HG02610 (cell line): Measurements from ENCODE around the gene RAB2B.
"Not testable (repeated sequence)": the region's sequence is repeated elsewhere in the genome, so short reads cannot be mapped to it uniquely, and the experiment has no call there.

Experiments used
- ATAC-seq: cut with Tn5 transposase; IDR thresholded peaks from one replicate; pipeline ENCODE4 v1.9.1; 2021; ENCODE audit warnings: mild to moderate bottlenecking, moderate library complexity; ENCODE audit not compliant: unreplicated experiment

The RAB2B gene

DNA sequence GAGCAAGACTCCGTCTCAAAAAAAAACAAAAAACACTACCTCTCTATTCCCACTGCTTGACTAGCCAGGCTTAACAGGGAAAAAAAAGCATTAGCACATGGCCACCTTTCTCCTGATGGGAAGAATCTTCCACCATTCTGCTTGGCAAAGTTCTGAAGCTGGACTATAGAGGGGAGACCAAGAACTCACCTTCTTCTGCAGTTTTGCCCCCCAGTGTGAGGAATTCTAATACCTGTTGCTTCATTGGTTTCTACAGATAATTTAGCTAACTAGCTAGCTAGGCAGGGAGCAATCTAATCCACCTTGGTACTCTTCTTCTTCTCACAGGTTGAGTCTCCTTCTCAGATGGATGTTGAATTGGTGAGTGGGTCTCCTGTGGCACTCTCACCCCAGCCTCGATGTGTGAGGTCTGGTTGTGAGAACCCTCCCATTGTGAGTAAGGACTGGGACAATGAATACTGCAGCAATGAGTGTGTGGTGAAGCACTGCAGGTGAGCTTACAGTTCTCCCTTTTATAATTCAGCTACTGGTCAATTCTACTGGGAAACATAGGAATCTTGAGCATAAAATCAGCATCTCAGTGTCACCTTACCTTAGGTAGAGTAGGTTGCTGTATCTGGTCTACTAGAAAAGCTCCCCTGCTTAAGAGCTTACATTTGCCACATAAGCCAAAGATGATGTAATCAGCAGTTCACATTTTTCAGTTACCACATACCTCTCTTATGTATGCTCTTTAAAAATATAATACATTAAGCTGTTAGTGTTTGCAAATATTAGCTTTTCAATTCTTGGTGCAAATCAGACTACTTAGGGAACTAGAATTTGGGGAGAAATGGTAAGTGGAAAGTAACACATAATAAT lies 18.4 kb upstream of the RAB2B start:
- ATAC-seq = no peak

DNA sequence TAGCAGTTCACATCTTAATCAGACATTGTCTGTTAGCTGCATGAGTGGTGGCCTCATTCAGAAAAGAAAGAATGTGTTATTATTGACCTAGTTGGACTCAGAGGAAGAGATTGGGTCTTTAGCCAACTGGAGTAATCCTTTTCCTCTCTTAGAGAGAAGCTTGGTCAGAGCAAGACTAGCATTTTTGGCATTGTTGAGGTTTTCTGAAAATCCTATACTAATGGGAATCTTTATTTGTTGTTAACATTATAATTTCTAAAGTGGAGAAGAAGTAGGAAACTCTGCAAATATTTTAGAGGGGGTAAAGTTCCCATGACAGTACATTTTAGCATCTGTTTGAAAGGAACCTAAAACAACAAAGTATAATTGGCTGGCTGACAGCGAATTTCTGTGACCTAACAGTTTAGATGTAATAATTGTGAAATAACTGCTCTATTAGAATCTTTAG lies 9.9 kb upstream of the RAB2B start:
- no peak for ATAC-seq

DNA sequence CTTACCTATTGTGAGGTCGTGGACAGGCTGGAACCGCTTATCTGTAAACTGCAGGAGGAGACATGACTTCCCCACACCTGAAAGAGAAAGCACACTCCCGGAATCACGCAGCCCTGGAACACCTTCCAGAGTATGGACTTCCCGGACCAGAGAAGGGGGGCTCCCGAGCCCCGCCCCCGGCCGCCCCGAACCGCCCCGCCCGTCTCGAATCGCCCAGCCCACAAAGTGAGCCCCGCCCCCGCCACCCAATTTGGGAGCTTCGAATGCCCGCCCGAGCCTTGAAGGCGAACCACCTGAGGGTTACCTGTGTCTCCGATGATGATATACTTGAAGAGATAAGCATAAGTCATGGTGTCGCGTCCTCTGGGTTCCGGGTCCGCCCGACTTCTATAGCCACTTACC lies 235 bp downstream of the RAB2B start:
- peak; percentile 28 for ATAC-seq

DNA sequence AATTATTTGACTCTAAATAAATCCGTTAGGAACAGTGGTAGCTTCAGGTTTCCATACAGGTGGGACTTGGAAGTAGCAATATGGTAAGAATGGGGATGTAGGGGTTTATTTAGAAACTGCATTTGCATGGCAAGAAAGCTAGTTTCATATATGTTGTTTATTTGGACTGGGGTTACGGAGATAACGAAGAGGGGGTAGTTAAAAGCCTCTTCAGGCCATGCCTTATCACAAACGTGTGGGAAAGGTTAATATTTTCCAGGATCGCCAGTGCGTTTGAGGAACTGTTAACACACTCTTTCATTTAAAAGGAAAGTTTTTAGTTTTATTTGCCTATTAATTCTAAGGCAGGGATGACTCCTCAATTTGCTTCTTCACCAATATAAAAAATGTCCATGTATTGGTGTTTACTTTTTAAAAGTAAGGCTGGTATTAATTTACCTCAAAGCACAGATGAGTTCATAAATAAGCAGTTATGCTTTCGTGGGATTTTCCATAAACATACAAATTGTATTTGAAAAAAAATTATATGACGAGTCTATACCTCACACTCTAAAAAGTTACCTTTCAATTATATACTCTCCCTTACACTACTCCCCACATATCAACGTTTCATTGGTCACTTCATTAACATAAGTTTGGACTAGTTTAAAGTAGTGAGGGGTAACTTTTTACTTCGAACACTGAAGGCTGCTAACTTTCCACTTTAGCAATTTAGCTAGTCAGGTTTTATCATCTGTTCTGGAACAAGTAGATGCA lies 814 bp downstream of the RAB2B start:
- ATAC-seq = peak; percentile 1

DNA sequence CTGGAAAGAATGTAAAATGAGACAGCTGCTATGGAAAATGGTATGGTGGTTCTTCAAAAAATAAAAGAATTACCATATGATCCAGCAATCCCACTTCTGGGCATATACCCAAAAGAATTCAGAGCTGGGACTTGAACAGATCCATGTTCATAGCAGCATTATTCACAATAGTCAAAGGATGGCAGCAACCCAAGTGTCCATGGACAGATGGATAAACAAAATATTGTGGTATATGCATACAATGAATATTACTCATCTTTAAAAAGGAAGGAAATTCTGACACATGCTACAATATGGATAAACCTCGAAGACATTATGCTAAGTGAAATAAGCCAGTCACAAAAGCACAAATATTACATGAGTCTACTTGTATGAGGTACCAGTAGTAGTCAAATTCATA lies 9.1 kb downstream of the RAB2B start:
- no peak for ATAC-seq

DNA sequence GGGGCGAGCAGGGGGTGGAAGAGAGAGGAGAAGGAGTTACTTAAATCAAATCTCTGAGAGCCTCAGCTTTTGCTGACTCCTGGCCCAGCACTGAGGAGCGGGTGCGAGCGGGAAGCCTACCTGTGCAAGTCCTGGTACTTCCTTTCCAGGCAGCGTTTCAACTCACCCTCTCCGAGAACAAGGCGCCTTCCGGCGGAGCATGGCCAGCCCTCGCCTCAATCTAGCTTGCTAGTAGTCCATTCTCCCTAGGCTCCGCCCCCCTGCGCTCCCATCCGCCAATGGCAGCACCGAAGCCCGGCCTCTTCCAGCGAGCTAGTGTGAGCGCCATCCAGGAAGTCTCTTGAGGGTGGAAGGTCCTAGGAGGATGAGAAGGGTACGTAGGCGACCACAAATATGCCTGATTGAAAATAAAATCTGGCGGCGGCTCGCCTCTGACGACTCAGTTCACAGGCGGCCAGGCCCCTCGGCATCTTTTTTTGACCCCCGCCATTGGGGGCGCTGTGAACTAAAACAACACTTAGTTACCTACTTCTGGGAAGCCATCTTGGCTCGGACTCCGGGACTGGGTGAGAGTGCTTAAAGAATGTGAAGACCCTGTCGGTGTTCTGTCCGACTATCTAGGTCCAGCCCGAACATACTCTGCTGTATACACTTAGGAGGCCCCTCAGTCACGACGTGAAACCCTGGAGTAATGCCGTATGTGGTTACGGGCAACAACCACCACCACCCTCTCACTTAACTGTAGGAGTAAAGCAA lies 20.7 kb downstream of the RAB2B start, which contains the start of gene CHD8:
Gene CHD8, minus strand, starts transcription at position 212 of the 756 bp plus-strand sequence. CDS start 24,480 bp downstream, outside the sequence.
- peak; percentile 97 for ATAC-seq

DNA sequence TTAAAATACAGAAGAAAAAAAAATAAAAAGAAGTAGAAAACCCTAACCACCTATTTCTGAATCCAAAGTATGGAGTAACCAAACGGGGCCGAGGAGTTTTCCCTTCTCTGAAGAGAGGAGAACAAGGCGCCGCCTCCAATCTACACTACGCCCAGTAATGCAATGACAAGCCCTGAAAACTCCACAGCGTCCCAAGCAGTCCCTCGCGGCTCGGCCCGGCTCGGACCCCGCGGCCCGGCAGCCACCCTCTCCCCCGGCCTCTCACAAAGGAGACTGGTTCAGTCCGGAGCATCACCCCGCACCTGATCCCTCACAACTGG lies 21.2 kb downstream of the RAB2B start:
- peak; percentile 18 for ATAC-seq

DNA sequence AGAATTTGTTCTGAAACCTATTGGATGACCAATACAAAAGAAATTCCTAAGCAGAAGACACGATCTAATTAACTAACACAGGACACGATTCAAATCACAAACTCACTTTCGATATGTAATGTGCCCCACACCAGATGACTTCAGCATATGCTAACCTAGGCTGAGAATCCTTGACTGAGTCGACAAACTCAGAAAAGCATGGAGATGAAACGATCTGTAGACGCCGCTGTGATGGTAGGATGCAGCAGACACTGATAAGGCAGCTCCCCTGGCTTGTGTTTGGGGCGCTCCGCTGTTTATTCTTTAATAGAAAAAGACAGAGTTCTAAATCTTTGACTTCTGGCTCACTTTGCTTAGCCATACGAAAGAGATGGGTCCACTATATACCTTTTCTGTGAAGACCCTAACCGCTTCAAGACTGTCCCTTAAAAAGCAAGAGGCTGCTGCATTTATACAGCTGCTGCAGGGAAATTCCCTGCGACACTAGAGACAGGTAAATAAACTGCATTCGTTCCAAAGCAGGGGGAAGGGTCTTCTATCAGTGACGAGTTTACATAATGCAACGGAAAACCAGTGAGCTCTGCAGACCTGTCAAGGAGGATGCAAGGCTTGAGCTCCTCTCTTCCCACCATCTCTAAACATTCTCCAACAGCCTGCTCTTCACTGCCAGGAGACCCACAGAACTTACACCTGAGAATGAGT lies 21.8 kb downstream of the RAB2B start:
- no peak for ATAC-seq

DNA sequence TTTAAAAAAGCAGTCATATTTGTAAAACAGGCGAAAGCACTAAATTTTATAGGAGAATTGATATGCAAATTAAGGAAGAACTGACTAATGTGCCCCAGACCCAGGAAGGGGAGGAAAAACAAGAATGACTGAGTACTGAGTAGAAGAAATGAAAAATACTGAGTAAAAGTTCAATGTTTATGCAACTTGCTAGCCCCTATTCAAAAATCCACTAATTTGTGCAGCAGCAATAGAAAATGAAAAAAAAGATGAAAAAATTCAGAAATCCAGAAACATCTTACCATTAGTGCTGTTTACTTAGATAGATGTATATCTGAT lies 26.9 kb downstream of the RAB2B start:
- no peak for ATAC-seq

DNA sequence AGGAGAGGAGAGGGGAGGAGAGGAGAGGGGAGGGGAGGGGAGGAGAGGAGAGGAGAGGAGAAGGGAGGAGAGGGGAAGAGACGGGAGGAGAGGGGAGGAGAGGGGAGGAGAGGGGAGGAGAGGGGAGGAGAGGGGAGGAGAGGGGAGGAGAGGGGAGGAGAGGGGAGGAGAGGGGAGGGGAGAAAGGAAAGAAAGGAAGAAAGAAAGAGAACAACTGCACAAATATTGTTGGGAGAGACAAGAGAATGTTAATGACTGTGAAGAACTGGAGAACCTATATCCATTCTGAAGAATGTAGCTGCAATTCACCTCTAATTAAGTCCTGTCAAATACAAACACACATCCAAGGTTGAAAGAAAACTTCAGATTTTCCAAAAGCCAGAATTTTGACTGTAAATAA lies 34.1 kb downstream of the RAB2B start:
- not testable (repeated sequence) for ATAC-seq

DNA sequence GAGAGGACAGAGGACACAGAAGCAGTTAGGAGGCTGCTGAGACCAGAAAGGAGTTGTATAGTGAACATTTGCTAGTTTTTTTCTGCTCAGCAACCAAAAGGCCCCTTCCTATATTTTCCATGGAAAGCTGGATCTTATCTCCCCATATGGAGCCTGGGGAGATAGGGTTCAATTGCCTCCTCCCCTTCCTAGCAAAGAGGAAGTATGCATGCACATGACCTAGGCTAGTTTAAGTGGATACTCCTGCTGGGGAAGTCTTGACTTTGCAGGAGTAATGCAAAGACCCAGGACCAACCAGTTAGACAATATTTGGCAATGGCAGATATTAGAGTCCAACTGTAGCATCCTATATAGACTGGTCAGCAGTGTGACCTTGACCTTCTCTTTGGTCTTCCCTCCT lies 35.9 kb downstream of the RAB2B start:
- no peak for ATAC-seq

DNA sequence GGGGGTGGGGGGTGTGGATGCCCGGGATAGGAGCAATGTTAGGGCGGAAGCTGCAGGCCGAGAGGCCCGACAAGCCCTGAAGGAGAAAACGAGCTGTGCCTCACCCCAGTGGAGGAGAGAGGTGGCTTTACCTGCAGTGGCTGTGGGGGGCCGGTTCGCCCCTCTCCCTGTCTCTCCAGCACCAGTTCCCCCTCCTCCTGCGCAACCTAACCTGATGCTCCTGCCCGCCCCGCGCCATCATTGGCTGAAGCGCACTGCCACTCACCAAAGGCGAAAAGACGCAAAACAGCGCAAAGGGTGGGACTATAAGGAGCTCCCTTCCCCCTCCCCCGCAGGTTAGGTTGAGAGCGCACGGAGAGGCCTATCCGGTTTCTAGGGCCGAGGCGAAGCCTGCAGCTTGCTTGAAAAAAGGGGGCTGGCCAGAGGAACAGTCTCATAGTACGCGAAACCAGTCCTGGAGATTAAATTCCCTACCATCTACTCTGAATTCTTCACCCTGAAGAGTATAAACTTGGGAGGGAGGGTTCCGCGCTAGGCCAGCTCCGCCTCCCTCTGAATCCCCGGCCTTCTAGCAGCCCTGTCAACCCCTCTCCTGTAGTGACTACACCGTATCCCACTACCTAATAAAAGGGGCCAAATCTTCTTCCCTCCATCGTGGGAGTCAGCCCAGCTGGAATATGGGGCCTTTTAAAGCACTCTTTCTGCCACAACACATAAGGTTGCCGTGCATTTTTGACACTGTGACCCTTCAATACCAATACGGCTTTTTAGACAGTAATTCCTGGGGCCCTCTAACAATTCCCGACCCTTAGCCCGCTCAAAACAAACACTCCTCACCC lies 39.5 kb downstream of the RAB2B start:
- ATAC-seq = peak; percentile 99

DNA sequence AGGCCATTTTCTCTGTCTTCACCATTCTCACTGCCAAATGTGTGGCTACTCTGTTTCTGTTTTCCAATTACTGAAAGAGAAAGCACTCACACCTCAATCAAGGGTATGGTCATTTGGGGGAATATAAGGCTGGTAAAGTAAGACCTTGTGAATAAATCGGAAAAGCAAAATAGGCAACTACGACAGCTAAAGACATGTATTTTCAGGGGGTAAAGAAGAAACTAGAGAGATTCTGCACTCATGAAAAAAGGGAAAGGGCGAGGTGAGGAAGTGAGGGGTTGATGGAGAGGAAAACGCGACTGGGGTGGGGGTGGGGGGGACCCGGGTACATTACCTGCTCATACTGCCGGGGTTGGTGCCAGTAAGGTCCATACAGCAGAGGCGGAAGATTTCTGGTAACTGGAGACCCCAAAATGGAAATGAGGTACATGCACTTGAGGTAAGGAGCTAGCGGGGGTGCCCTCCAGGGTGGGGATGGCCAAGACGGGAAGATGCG lies 40.1 kb downstream of the RAB2B start:
- ATAC-seq = no peak

DNA sequence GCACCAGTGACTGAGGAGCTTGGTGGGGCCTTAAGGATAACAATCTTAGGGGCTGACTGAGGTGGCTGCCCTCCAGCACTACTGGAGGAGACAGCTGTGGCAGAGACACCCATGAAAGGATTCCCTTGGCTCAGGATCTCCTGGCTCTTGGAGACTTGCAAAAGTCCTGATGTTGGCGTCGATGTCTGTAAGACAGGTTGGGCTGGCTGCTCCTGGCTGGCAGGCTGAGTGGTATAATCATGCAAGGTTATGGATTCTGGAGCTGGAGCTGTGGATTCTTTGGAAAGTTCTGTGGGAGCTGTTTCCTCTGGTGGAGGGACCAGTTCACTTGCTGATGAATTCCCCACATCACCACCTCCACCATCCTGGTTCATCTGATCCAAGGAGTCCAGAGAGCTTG lies 45.6 kb downstream of the RAB2B start:
- no peak for ATAC-seq

DNA sequence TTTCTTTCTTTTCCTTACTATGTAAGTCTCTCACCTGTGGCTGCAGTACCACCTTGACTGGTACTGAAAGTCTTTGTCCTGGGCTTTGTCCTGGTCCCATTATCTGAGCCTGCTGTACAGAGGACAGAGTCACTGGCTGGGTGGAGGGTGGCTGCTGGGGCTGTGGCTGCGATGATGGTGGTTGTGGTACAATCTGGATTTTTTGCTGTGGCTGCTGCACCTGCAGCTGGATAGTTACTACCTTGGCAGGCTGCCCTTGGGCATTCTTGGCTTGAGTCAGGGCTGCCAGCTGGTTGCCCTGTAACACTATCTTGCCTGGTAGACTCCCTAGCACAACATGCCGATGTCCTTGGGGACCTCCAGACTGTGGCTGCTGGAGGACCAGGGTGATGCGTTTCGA lies 47.8 kb downstream of the RAB2B start:
- no peak for ATAC-seq

DNA sequence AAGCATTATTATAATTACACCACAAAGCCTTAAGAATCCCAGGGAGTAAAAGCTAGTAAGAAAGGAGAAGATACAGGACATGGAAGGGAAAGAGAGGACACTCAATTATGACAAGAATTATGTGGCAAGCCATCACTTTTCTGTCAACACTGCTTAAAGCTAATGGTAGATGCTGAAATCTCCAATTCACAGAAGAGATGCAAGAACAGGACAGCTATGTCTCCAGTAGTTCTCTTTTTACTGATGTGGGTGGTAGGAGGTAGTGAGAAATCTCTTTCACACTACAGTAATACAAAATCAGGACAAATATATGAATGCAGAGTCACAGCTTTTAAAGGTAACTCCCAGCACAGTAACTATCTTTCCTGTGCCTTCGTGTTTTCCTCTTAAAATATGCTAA lies 50.1 kb downstream of the RAB2B start:
- no peak for ATAC-seq

DNA sequence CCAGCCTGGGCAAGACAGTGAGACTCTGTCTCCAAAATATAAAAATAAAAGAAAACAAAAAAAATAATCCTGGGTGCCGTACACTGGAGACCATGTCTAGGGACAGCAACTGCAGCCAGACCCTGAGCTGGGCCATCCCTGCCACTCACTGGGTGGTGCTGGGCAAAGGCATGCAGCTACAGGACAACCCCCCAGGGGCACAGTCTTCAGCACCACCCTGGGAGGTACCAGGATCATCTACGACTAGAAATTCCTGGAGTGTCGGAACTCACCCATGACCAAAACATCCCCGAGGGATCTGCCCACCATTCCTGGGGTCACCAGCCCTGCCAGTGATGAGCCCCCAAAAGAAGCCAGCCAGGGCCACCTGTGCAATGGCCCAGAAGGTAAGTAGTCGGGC lies 57.2 kb downstream of the RAB2B start:
- no peak for ATAC-seq

DNA sequence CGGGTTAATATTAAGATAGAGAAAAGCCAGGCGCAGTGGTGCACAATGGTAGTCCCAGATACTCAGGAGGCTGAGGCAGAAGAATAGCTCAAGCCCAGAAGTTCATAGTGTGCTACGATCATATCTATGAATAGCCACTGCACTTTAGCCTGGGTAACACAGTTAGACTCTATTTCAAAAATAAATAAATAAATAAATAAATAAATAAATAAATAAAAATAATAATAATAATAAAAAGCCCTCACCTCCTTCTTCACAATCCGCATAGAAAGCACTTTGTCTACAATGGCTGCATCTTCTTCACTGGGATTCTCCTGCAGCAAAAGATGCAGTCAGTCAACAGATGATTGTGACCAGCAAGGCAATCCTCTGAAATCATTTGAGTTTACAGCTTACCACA lies 61.4 kb downstream of the RAB2B start:
- no peak for ATAC-seq

DNA sequence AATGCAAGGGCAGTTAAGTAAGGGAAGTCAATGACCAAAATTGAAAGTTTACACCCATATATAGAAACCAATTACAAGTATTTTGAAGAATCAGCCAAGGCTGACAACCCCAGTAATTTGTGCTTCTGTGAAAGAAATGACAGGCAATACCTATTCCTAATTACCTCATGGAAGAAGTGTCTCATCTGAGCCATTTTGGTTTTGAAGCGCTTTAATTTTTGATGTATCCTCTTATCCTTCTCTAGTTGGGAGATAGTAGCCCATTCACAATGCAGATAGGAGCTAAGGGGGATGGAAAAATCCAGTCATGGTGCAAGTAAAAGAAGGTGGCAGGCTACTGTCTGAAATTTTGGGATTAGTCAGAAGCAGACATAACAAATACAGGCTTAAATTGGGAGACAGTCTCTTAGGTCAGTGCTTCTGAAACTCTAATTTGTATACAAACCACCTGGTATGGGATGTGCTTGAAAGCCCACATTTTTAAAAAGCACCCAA lies 62.6 kb downstream of the RAB2B start:
- ATAC-seq = peak; percentile 68
